ENCODE results near the gene VEGFB.

Gene VEGFB

DNA sequence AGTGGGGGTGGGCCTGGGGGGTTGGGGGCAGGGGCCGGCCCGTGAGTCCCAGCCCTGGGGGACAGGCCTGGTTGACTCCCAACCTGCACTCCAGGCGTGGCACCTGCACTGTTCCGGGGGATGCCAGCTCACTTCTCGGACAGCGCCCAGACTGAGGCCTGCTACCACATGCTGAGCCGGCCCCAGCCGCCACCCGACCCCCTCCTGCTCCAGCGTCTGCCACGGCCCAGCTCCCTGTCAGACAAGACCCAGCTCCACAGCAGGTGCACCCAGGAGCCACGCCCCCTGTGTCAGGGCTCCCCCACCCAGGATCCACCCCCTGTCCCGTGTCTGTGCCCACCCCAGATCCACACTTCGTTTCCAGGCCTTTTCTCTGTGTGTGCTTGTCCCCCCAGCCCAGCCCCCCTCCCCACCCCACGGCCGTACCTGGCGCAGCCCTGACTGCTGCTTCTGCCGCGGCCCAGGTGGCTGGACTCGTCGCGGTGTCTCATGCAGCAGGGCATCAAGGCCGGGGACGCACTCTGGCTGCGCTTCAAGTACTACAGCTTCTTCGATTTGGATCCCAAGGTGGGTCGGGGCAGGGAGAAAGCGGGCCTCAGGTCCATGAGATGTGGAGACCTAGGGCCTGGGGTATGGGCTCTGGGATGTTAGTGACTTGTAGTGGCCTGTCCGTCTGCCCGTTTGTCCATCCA is 23.1 kb upstream of the VEGFB start:
- DNase-seq: no peak

DNA sequence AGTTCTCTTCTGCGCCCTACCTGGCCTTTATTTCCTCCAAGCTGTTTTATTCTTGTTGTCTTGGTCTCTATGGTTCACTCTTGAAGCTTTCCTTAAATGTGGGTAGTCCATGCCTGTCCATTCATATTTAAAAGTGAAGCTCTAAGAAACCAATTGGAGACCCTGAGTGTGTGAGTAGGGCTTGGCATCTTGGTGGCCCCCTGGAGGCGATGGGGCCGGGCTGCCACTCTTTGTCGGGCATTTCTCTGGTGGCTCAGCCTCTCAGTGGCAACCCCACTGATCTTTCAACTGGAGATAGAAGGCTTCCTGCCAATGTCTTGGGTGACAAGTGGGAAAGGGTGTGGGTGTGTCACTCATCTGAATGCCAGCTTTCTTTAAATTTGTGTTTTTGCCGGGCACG is 17.5 kb upstream of the VEGFB start:
- DNase-seq: no peak

GRCh38 chr11:64218628-64219353 is 15.6 kb upstream of the VEGFB start:
- no peak for DNase-seq

- DNase-seq: no peak
Observed at GRCh38 chr11:64219354-64219684, 15.1 kb upstream of the VEGFB start.

DNA sequence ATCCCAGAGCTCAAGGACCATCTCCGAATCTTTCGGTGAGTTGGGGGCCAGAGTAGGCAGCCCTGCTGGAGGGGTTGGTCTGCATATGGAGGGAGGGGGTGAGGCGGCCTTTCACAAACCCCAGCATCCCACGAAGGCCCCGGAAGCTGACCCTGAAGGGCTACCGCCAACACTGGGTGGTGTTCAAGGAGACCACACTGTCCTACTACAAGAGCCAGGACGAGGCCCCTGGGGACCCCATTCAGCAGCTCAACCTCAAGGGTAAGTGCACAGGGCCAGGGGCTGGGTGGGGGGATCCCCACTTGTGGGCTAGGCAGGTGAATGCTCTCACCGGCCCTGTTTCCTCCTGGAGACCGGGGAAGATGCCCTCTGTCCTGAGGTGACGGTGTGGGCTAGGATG is 14.6 kb upstream of the VEGFB start:
- DNase-seq: no peak

DNA sequence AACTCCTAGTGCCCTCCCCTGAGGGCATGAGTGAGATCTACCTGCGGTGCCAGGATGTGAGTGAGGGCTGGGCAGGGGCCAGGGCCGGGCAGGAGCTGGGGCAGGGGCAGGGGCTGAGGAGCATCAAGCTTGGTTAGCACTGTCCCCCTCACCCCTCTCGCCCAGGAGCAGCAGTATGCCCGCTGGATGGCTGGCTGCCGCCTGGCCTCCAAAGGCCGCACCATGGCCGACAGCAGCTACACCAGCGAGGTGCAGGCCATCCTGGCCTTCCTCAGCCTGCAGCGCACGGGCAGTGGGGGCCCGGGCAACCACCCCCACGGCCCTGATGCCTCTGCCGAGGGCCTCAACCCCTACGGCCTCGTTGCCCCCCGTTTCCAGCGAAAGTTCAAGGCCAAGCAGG is 14.1 kb upstream of the VEGFB start:
- no peak for DNase-seq

- no peak for DNase-seq
Observed at GRCh38 chr11:64220798-64221197, 13.6 kb upstream of the VEGFB start.

DNA sequence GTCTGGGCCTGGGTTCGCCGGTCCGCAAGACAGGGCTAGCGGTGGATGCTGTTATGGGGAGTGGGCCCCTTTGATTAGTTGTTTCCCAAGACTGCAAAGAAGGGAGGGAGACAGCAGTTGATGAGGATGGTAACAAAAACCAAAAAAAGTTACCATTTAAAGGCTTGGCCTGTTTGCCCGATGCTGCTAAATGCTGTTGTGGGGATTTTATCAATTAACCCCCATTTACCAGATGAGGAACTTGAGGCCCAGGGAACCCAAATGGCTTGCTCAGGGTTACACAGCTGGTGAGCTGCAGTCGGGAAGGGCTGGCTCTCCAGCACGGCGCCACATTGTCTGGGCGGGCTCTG is 11.8 kb upstream of the VEGFB start:
- DNase-seq: no peak

DNA sequence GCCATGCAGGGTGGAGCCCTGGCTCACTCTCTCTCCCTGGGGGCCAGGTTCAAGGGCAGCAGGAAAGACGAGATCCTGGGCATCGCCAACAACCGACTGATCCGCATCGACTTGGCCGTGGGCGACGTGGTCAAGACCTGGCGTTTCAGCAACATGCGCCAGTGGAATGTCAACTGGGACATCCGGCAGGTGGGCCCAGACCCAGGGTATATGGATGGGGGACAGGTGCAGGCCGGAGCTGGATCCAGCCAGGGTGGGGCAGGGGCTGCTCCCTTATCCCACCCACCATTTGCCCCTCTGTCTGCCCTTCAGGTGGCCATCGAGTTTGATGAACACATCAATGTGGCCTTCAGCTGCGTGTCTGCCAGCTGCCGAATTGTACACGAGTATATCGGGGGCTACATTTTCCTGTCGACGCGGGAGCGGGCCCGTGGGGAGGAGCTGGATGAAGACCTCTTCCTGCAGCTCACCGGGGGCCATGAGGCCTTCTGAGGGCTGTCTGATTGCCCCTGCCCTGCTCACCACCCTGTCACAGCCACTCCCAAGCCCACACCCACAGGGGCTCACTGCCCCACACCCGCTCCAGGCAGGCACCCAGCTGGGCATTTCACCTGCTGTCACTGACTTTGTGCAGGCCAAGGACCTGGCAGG is 11.3 kb upstream of the VEGFB start:
- no peak for DNase-seq

- no peak for DNase-seq
Observed at GRCh38 chr11:64224151-64224890, 10.1 kb upstream of the VEGFB start.

- no peak for DNase-seq
Observed at GRCh38 chr11:64224891-64225607, 9.3 kb upstream of the VEGFB start.

DNA sequence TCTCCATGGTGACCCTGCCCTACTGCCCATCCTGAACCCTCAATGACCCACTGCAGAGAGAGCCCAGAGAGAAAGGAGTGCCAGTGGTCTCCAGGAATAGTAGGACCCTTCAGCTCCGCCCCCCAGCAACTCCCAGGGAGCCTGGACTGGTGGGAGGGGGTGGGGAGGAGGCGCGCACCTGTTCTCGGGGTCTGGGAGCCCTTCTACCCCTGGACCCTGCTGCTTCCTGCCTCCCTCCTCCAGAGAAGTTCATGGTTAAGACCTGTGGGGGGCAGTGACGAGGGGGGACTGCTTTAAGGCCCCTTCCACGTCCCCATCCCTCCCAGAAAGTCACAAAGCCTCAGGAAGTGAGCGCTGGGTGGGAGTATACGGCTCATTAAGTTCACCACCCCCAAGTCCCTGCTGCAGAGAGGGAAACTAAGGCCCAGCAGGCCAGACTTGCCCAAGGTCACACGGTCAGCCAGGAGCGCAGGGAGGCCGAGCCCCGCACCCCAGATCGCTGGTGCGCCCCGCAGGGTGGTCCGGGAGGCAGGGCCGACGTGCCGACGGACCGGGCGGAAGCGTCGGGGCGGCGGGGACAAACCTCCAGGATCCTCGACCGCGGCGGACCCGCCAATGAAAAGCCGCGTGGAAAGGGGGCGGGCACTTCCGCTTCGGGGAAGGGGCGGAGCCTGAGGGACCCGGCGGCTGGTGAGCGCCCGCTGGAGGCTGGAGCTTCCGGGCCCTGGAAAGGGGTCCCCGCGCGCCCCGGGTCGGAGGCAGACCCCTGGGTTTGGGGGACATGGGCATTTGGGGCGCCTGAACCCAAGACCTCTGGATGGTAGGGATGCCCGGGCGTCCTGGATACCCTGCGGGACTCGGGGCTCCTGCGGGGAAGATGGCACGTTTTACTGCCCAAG is 8.5 kb upstream of the VEGFB start, which contains the start of the genes NUDT22 and TRPT1:
TSS of gene NUDT22 (plus strand) at position 667 of the 899 bp plus-strand sequence. CDS start 379 bp downstream, outside the sequence.
TSS of gene TRPT1 (minus strand) at position 579 of the 899 bp plus-strand sequence. CDS start at position 253, 326 bp downstream.
- DNase-seq: peak; percentile 81

- DNase-seq: peak; percentile 81
Observed at GRCh38 chr11:64226507-64227051, 7.8 kb upstream of the VEGFB start.

- no peak for DNase-seq
Observed at GRCh38 chr11:64227405-64227956, 6.9 kb upstream of the VEGFB start.

- DNase-seq: no peak
Observed at GRCh38 chr11:64229090-64229743, 5.2 kb upstream of the VEGFB start.

DNA sequence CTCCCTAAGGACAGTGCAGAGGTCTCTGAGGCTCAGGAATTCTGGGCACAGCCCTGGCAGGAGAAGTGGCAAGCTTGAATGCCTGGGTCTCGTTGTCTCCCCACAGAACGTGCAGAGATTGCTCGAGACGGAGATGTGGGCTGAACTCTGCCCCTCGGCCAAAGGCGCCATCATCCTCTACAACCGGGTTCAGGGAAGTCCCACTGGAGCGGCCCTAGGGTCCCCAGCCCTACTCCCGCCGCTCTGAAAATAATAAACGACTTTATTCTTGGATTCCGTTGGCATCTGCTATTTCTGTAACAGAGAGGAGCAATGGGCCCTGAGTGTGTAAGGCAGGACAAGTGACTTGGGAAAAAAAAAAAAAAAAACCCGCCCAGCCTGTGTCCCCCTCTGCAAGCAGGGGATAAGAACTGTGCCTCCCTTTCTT is 4.6 kb upstream of the VEGFB start:
- no peak for DNase-seq

DNA sequence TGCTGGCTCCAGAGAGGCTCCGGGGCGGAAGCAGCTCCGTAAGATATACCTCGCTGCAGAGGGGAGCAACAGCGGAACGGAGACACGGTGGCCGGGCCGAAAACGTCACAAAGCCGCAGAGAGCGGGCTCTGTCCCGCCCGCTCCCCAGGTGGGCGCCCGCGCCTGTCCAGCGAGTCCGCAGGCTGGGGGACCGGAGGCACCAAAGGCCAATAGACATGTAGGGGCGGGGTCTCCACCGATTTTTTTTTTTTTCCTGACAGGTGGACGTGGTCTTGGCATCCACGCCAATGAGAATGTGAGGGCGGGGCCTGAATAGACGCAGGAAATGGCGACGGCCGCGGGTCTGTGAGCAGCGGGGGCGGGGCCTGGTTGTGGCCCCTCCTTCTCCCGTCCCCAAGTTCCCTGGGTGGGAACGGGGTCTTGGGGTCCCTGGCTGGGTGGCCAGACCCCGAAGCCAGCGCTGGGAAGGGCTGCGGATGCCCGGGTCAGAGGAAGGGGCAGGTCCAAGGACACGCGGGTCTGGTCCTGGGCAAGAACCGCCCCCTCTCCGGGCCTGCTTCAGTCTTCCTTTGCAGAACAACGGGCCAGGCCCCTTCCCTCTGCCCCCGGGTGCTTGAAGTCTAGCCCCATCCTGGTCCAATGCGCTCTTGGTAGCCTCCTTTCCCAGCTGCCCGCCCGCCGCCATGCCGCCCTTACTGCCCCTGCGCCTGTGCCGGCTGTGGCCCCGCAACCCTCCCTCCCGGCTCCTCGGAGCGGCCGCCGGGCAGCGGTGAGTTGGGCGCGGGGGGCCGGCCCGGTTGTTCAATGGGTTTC is 4.0 kb upstream of the VEGFB start, which contains the start of gene DNAJC4:
TSS of gene DNAJC4 (plus strand) at position 378 of the 814 bp plus-strand sequence. CDS start at position 685, 307 bp downstream.
- DNase-seq: peak; percentile 95

GRCh38 chr11:64230985-64231365 is 3.4 kb upstream of the VEGFB start:
- DNase-seq: no peak

- DNase-seq: no peak
Observed at GRCh38 chr11:64231546-64231945, 2.8 kb upstream of the VEGFB start.
